KG1 (cell line): ENCODE results near the gene HSPA4.
"Not testable (repeated sequence)": the region's sequence is repeated elsewhere in the genome, so short reads cannot be mapped to it uniquely, and the experiment has no call there.

ENCODE experiments used
- DNase-seq: peaks from one replicate; lab custom pipeline; 2025; lab: John Stamatoyannopoulos, UW

The HSPA4 gene

DNA sequence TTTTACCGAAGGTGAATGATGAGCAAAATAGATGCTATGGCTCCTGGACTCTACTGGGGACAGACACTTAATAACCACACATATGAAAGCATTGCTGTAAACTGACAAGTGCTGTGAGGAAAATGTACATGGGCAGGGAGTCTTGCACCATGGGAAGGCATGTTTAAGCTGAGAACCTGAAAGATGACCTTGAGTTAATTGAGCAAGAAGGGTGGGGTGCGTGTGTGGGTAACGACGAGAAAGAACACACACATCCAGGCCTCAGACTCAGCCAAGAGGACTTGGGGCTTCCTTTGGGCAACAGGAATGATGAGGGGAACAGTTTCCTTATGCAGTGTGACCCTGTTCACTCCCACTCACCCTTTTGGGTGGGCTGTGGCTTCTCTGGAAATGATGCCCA, 73.1 kb downstream of the HSPA4 start:
- DNase-seq, result no peak

DNA sequence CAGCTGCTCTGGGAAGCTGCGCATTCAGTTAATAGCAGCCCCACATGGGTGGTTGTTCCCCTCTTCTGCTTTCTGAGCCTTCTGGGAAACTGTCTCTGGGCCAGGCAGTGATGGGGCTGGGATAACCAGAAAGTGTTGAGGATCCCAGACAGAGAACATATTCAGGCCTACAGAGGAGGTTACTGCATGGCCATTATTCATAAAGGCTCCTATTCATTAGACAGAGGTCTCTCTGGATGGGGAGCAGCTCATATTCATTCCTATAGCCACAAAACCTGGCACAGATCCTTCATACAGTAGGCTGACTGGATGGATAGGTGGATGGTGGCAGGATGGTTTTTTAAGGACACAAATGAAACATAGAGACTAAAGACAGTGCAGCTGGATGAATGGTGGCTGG, 76.3 kb downstream of the HSPA4 start:
- no peak for DNase-seq

- DNase-seq, result no peak
These were observed 77.5 kb downstream of the HSPA4 start for GRCh38 chr5:133129289-133129688.

GRCh38 chr5:133129950-133130349, 78.1 kb downstream of the HSPA4 start:
- no peak for DNase-seq

DNA sequence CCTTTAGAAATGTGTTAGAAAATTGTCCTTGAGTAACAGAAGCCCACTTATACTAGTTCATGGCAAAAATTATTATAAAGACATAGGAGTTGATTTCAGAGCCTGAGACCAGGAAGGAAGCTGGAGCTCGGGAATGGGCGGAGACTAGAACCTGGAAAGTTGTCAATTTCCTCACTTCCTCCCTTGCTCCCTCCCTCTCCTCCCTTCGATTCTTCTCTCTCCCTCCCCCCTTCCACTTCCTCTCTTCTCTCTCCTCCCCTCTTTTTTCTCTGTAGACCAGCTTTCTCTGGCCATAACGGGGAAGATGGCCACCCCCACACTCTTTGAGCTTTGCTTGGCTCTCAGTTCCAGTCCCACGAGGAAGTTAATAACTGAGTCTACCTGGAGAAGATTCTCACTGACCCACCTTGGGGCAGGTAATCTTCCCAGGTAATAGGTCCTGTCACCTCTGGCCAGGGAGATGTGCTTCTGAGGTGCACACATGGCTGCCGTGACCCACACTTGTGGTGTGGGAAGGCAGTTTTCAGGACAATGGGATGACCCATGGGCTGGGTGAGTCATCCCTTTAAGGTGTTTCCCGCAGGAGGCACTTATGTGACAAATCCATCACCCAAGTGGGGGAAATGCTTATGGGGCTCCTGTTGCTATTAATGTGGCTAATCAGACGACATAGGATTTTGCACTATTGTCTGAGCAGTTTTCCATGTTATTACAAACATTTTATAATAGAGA, 78.7 kb downstream of the HSPA4 start:
- no peak for DNase-seq

DNA sequence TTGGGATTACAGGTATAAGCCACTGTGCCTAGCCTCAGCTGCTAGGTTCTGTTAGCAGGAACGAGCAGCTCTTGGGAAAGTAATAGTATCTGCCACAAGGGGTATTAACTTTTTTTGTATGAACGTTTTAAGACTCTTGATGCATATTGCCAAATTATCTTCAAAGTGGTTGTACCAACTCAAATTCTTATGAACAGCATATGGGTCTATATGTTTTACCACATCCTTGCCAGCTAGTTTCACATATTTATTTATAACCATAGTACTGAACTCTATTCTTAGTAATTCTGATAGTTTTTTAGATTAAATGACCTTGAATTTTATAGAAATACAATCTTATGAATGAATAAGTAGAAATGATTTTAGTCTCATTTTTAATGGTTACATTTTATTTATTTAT, 80.9 kb downstream of the HSPA4 start:
- DNase-seq, result no peak

DNA sequence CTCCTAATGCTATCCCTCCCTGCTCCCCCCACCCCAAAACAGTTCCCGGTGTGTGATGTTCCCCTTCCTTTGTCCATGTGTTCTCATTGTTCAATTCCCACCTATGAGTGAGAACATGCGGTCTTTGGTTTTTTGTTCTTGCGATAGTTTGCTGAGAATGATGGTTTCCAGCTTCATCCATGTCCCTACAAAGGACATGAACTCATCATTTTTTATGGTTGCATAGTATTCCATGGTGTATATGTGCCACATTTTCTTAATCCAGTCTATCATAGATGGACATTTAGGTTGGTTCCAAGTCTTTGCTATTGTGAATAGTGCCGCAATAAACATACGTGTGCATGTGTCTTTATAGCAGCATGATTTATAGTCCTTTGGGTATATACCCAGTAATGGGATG, 81.4 kb downstream of the HSPA4 start:
- DNase-seq, result not testable (repeated sequence)

GRCh38 chr5:133136890-133137289, 85.1 kb downstream of the HSPA4 start:
- not testable (repeated sequence) for DNase-seq

DNA sequence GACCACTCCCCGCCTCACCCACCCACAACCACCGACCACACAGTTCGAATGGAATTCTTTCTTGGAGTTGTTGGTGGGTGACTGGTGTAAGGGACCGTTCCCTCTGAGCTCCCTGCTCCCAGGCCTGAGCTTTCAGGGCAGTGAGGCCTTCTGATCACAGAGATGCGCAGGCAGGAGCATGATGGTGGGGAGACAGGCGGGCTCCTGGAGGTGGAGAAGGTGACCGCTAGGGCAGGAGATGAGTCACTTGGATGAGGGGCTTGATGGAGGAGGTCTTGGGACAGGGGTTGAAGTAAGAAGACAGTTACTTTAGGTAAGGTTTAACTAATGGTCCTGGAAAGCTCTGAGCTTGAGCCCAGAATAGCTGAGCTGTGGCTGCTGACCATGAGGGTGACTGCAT, 88.5 kb downstream of the HSPA4 start:
- no peak for DNase-seq

DNA sequence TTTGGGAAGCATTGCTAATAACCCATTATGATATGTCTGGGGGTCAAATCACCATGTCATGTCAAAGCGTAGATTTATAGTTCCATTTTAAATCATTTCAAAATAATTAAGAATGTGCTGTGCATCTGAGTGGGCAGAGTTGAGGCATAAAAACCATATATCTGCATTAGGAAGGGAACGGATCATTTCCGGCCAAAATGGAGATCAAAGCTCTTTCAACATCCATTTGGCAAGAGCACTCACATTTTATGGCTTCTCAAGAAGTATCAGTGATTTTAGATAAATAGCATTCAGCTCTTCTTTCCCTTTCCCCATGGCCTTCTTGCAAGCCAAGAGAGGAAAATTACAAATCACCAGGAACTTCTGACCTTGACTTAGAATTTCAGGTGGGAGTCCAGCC, 89.9 kb downstream of the HSPA4 start:
- DNase-seq, result no peak

GRCh38 chr5:133142782-133143181, 91.0 kb downstream of the HSPA4 start:
- no peak for DNase-seq

- DNase-seq, result no peak
These were observed 92.6 kb downstream of the HSPA4 start for GRCh38 chr5:133144245-133144981.

DNA sequence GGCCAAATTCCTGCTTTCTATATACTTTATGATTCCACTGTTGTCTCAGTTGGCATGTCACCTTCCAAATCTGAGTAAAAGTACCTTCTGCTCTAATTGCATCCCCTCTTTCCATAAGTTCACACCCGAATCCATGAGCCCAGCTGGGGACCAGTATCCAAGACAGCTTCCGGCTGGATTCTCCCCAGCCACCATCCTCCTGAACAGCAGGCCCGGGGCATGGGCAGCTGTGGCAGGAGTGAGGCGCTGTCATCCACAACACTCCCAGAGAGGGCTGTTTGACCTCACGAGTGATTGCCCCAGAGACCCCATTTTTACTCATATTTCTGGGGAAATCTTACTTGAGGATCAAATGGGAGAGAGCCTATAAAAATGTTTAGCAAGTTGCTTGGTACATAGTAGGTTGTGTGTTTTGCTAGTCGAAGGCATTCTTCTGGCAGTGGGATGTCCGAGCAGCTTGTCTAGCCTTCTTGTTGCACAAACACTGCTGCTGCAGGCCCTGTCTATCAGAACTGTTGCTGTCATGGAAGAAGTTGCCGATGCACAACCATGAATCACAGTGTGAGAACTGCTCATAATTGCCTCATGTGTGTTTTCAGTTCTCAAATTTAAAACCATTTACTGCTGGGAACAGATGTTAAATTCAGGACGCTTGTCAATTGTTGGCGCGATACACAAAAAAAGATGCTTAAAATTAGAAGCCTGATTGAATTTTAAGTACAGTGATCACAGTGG, 93.8 kb downstream of the HSPA4 start:
- no peak for DNase-seq

DNA sequence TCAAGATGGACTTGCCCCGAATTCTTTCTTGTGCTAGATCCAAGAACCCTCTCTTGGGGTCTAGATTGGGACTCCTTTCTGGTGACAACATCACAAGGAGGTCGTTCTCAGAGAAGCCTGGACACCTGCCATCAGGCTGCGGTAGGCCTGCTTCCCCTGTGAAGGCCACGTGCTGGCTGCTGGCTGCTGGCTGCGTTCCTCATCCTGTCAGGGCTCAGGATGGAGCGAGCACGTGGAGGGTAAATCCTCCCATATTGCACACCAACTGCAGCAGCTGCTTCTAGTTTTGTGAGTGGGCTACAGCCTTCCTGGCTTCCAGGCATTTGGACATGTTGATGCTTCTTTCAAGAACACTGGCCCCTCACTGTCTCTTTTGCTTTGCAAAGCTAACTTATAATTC, 95.6 kb downstream of the HSPA4 start:
- peak; percentile 4 for DNase-seq

DNA sequence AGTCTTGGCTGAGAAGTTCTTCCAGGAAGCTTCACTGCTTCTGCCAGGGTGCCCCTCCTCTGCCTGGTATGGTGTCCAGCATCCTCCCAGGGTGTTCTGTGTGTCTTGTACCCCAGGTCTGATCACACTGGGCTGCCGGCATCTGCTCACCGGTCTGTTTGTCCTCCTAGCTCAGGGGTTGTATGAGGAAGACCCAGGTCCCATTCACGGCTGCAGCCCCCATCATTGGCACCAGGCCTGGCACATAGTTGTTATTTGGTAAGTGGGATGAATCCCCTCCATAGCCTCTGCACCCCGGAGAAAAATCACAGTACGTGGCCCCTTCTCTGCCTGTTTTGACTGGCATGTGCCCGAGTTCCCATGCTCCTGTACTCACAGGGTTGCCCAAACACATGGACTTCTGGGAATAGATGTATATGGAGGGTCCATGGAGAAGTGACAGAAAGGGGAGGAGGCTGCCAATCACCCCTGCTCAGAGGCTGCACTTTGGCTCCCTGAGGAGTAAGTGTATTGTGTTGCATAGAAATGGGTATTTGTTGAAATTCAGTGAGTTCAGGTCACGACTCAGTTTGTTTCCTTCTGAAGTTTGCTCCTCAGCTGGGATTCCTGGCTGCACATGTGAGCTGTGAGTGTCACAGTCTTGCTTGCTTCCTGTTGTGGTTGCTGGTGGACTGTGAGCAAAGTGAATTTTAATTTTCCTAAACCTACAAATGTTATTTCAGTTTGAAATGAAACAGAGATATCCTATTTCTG, 96.2 kb downstream of the HSPA4 start:
- DNase-seq, result no peak

DNA sequence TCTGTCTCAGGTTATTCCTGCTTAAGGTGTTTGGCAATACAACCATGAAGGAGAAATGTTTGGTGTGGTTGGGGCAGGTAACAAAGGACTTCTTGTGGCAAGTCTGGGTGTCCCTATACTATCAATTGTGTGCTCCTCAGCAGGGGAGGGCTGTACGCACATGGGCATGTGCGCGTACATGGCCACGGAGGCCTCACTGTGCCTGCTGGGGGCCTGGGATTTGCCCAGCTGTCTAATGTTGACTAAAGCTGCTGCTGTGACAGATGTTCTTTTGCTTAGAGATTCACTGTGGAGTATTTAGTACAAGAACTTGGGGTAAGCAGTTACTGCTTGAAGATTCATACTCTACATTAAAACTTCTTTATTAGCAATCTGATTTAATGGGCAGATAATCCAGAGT, 97.5 kb downstream of the HSPA4 start:
- no peak for DNase-seq

- DNase-seq, result no peak
These were observed 99.2 kb downstream of the HSPA4 start for GRCh38 chr5:133150909-133151544.

DNA sequence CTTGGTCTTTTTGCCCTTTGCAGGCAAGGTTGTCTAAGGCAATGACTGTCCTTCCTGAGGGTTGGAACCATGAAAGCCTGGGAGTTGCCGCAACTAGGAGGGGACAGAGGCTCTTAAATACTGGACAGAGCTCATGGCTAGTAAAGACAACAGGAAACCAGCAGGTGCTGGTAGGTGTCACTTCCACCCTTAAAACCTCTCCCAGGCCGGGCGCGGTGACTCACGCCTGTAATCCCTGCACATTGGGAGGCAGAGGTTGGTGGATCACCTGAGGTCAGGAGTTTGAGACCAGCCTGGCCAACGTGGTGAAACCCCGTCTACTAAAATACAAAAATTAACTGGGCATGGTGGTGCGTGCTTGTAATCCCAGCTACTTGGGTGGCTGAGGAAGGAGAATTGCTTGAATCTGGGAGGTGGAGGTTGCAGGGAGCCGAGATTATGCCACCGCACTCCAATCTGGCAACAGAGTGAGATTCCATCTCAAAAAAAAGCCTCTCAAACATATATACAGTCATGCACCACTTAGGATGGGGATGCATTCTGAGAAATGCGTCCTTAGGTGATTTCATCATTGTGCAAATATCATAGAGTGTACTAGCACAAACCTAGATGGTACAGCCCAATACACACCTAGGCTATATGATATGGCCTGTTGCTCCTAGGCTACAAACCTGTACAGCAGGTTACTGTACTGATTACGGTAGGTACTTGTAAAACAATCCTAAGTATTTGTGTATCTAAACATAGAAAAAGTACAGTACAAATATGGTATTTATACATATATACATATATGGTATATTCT, 102.7 kb downstream of the HSPA4 start:
- no peak for DNase-seq

DNA sequence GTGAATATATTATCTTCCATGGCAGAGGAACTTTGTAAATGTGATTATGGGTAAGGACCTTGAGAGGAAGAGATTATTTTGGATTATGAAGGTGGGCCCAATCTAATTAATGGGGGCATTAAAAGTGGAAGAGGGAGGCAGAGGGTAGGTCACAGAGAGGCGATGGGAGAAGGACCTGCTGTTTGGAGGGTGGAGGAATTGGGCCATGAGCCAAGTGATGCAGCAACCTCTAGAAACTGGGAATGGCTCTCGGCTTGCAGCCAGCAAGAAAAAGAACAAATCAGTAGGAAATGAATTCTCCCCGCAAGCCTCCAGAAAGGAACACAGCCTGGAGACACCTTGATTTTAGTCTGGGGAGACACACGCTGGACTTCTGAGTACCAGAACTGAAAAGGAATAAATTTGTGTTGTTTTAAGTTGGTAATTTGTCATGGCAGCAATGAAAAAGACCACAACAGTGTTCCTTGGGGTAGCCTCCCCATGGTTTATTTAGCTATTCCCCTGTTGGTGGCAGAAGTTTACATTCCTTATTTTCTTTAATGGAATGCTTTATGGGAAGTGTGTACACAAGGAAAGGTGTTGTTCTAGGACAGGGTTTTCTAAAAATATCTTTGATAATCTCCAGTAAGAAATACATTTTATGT, 103.6 kb downstream of the HSPA4 start:
- no peak for DNase-seq
